Peyer's patch (tissue), 4 donors: ENCODE measurements around the gene CLPTM1L. TPM values are rescaled to one million over a fixed set of nuclear protein-coding genes. Genes with fewer than 3 reads are reported as not detected.

Source experiments
- DNase-seq, 3 donors: peaks; one replicate each; pipeline ENCODE4 v3.0.0-alpha.2; 2017 to 2019
- H3K27ac ChIP-seq, 4 donors: fragments of 200-600 bp; sonication (generic); one replicate each; pipeline ENCODE4 v1.5.1; 2016 to 2019
- H3K27me3 ChIP-seq, 2 donors: fragments of 200-600 bp; sonication (generic); one replicate each; pipeline ENCODE4 v1.5.1; 2019
- H3K36me3 ChIP-seq, 3 donors: fragments of 200-600 bp; sonication (generic); one replicate each; pipeline ENCODE4 v1.5.1; 2016 to 2019
- H3K4me1 ChIP-seq, 4 donors: fragments of 200-600 bp; sonication (generic); one replicate each; pipeline ENCODE4 v1.5.1; 2016 to 2019
- H3K4me3 ChIP-seq, 4 donors: fragments of 200-600 bp; sonication (generic); 1 replicate in 3 of 4; 2 replicates in 1 of 4; pipeline ENCODE4 v1.5.1; 2016 to 2019; ENCODE audit warnings: mild to moderate bottlenecking in 1 of 4
- H3K9me3 ChIP-seq, 4 donors: fragments of 200-600 bp; sonication (generic); one replicate each; pipeline ENCODE4 v1.5.1; 2016 to 2019; ENCODE audit warnings: mild to moderate bottlenecking in 1 of 4
- POLR2A ChIP-seq, 2 donors: fragments of 450-650 bp; IDR thresholded peaks; one replicate each; pipeline ENCODE4 v1.5.1; 2017; ENCODE audit warnings: antibody characterized with exemption in 2 of 2, mild to moderate bottlenecking in 2 of 2, moderate library complexity in 2 of 2
- total RNA-seq, 4 donors: library from RNA; depleted of rRNA; stranded (reverse); fragments of >200 nt; gene quantifications; one replicate each; pipeline ENCODE4 v1.1.0, GENCODE V29; 2016
- TF ChIP-seq, protein P1 (sequence below), 6 experiments: fragments of 450-650 bp in 4 of 6; fragments of 200-600 bp in 2 of 6; sonication (generic) in 1 of 6; IDR thresholded peaks; one replicate each; pipeline ENCODE4 v1.5.1; 2017 to 2019; ENCODE audit warnings: antibody characterized with exemption in 6 of 6, mild to moderate bottlenecking in 3 of 6, moderate library complexity in 1 of 6

Gene CLPTM1L
- total RNA-seq, 4 donors from 2014 or later, result 115 to 209 (median 143) TPM

DNA sequence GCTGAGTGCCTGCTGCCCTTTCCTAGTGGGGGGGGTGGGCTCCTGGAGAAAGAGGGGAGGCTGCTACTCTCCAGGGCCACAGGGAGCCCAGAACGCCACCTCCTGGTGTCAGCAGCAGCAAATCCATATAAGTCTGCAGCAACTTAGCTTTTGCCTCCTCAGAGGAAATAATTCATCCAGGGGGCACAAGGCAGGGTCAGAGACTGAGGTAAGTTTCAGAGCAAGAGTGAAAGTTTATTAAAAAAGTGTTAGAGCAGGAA, 4.0 kb upstream of the CLPTM1L start:
- DNase-seq, result no peak
- no peak overlapping the region for H3K27ac ChIP-seq
- H3K4me1 ChIP-seq, result peaks cover 0 to 12% (median 4%) of the 10 kb centered on the region in 4 donors
- TF ChIP-seq, protein P1, sequence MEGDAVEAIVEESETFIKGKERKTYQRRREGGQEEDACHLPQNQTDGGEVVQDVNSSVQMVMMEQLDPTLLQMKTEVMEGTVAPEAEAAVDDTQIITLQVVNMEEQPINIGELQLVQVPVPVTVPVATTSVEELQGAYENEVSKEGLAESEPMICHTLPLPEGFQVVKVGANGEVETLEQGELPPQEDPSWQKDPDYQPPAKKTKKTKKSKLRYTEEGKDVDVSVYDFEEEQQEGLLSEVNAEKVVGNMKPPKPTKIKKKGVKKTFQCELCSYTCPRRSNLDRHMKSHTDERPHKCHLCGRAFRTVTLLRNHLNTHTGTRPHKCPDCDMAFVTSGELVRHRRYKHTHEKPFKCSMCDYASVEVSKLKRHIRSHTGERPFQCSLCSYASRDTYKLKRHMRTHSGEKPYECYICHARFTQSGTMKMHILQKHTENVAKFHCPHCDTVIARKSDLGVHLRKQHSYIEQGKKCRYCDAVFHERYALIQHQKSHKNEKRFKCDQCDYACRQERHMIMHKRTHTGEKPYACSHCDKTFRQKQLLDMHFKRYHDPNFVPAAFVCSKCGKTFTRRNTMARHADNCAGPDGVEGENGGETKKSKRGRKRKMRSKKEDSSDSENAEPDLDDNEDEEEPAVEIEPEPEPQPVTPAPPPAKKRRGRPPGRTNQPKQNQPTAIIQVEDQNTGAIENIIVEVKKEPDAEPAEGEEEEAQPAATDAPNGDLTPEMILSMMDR (IDR thresholded peaks at IDR 0.05), result no peak
- TF ChIP-seq POLR2A (IDR thresholded peaks at IDR 0.05), result no peak
- H3K36me3 ChIP-seq, result no peaks in the 10 kb centered on the region
- H3K27me3 ChIP-seq, result no peaks in the 10 kb centered on the region
- H3K4me3 ChIP-seq, result no peak overlapping the region
- H3K9me3 ChIP-seq, result no peaks in the 10 kb centered on the region

DNA sequence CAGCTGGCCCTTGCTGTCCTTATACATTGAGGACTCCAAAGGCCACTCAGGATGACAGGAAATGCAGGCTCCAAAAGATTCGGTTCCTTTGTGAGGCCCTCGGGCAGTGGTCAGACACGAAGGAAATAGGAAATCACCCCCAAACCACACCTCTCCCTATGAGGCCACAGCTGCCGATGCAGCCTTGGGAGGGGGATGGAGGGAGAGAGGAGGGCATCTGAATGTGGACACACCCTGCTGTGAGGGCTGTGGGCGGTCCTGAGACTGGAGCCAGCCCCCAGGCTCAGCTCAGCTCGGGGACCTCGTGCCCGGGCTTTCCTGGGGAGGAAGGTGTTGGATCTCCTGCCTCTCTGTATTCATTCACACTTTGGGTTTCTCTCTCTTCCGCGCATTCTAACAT, 2.7 kb upstream of the CLPTM1L start:
- Histone ChIP-seq H3K27ac (no peak overlapping the region), H3K27me3 (no peaks in the 10 kb centered on the region), H3K4me1 (peaks cover 4 to 26% (median 7%) of the 10 kb centered on the region in 4 donors), H3K36me3 (peaks cover 0 to 9% (median 0%) of the 10 kb centered on the region in 3 donors), H3K4me3 (no peak overlapping the region), H3K9me3 (no peaks in the 10 kb centered on the region)
- no peak for TF ChIP-seq POLR2A (IDR thresholded peaks at IDR 0.05)
- TF ChIP-seq, protein P1 (IDR thresholded peaks at IDR 0.05), result no peak
- peak in 1 of 3 donors; percentile 42 for DNase-seq

DNA sequence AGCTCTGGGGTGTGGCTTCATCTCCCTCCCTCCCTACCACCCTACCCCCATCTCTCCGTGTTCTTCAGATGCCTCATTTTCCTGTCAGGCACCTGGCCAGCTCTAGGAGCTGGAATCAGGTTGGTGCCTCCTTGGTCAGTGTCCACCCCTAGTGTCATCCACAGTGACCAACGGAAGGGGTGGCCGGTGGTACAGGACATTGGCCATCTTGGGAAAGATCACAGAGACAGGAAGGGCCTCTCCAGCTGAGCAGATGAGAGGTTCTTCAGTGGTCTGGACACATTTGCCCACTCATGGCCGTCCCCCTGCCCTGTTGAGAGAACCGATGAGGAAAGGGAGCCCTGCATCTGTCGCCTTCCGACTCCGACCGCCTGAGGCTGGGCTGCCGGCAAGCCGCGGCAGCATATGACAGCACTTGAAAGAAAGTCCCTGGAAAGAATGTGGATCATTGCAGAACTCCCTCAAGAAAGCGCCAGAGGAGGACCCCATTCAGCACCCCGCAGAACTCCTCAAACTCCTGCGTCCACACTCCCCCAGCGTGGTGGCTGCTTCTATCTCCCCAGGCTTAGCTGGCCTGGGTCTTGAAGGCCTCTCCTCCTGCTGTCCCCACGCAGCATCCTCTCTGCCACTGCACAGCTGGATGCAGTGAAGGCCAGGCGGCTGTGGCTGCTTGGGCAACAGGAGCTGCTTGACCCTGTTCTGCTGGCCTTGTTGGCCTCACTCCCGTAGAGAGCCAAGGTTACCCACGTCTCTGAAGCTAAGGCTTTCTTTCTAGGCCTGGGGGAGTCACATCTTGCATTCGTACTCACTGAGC, 1.9 kb upstream of the CLPTM1L start:
- Histone ChIP-seq H3K4me1 (peaks cover 4 to 32% (median 7%) of the 10 kb centered on the region in 4 donors), H3K9me3 (no peaks in the 10 kb centered on the region), H3K4me3 (no peak overlapping the region), H3K27me3 (no peaks in the 10 kb centered on the region), H3K27ac (no peak overlapping the region), H3K36me3 (peaks cover 0 to 16% (median 0%) of the 10 kb centered on the region in 3 donors)
- no peak for TF ChIP-seq POLR2A (IDR thresholded peaks at IDR 0.05)
- TF ChIP-seq, protein P1 (IDR thresholded peaks at IDR 0.05), result no peak
- DNase-seq, result peak in 1 of 3 donors; percentile 42

DNA sequence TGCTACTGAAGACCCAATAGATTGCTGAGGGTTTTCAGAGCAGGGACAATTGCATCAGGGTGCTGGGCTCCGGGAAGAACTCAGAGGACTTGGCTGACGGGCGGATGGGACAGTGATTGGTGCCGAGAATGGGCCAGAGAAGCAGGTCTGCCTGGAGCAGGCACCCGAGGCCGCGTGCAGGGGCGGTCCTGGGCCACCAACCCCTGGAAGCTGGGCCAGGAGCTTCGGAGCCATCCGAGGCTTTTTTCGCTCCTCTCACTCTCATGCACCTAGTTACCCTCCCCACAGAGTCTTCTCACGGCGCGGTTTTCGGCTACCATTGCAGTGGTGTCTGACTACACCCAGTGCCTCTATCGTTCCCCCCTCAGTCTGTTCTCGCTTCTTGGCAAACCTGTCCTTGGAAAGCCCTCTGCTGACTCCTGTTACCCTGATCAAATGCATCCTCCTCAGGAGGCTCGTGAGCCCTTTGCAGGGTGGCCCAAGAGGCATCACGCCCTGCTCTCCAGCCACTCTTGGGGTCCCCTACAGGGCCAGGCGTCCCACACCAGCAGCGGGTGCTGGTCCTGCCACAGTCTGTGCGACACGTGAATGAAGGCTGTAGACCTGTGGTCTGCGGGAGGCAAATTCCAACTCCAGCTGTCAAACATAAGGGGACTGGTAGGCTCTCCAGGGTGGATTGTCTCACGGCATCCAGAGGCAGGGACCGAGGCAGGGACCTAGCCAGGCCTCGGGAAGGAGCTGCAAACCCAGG, 1.2 kb upstream of the CLPTM1L start:
- DNase-seq, result peak in 1 of 3 donors; percentile 45
- no peaks in the 10 kb centered on the region for H3K27me3 ChIP-seq
- H3K4me1 ChIP-seq, result peaks cover 4 to 32% (median 7%) of the 10 kb centered on the region in 4 donors
- H3K36me3 ChIP-seq, result peaks cover 0 to 24% (median 0%) of the 10 kb centered on the region in 3 donors
- peak overlapping the region in 2 of 4 donors; percentile 85 to 90 for H3K27ac ChIP-seq
- TF ChIP-seq, protein P1 (IDR thresholded peaks at IDR 0.05), result no peak
- TF ChIP-seq POLR2A (IDR thresholded peaks at IDR 0.05), result no peak
- H3K9me3 ChIP-seq, result no peaks in the 10 kb centered on the region
- peak overlapping the region; percentile 84 to 99 (median 90) for H3K4me3 ChIP-seq

DNA sequence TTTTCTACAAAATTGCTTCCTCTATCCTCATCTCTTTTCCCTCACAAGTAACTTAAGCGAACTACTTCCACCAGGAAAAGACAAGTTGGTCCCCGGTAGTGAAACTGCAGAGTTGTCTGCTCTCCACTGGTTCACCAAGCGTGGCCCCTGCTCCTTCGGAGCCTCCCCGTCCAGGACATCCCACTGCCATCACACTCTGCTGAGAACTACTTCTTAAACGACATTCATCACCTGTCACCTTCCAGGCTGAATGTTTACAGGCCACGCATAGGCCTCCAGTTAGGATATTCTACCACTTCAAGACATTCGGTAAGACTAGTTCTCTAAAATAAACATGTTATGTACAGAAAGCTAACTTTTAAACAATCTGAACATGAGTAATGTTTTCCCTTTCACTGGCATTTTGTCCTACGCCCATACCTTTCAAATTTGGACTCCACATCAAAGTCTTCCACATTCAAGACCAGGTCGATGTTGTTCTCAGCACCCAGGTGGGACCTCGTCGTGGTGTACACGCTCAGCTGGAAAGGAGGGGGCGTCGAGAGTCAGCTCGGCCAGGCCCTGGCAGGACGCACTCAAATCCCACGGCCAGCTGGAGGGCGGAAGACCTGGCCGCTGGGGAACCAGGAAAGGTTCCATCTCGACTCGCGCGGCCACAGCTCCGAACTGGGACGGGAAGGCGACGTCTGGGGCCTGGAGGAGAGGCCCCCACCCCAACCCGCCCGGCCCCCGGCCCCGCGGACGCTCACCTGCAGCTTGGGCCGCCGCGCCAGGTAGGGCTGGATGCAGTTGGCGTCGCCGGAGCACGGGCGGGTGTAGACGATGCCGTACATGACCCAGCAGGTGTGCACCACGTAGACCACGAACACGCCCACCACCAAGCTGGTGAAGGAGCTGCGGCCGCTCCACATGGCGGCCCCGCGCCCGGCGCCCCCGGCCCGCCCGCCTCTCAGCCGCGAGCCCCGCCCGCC, 683 bp downstream of the CLPTM1L start:
- DNase-seq, result peak in 2 of 3 donors; percentile 23 to 60

More for the DNA sequence above, 683 bp downstream of the CLPTM1L start:
- Histone ChIP-seq H3K4me1 (peaks cover 4 to 32% (median 7%) of the 10 kb centered on the region in 4 donors), H3K36me3 (peaks cover 0 to 38% (median 0%) of the 10 kb centered on the region in 3 donors), H3K9me3 (no peaks in the 10 kb centered on the region), H3K27me3 (no peaks in the 10 kb centered on the region), H3K27ac (peak overlapping the region; percentile 13 to 90 (median 69)), H3K4me3 (peak overlapping the region; percentile 84 to 99 (median 90))
- TF ChIP-seq, protein P1 (IDR thresholded peaks at IDR 0.05), result peak in 1 of 6 experiments; percentile 7
- no peak for TF ChIP-seq POLR2A (IDR thresholded peaks at IDR 0.05)
